GM23338 (cell line): ENCODE results near the gene POLDIP3.

Experiments
- CREB1 ChIP-seq: fragments of 250-450 bp; sonication (Bioruptor Pico); IDR thresholded peaks from 2 replicates; pipeline ENCODE4 v1.5.0; 2020; ENCODE audit warnings: low read depth, mild to moderate bottlenecking, moderate library complexity
- ETS1 ChIP-seq: IDR thresholded peaks from 2 replicates; pipeline ENCODE4 v1.6.1; 2016; ENCODE audit warnings: antibody characterized with exemption
- EZH2 ChIP-seq: fragments of 200-600 bp; sonication (generic); IDR thresholded peaks from one replicate; pipeline ENCODE4 v1.8.0; 2017; ENCODE audit warnings: antibody characterized with exemption, mild to moderate bottlenecking, low read depth; ENCODE audit not compliant: unreplicated experiment
- NANOG ChIP-seq: IDR thresholded peaks from 2 replicates; pipeline ENCODE4 v1.6.1; 2016; ENCODE audit warnings: antibody characterized with exemption, borderline replicate concordance
- POLR2AphosphoS5 ChIP-seq: IDR thresholded peaks from 2 replicates; pipeline ENCODE4 v1.6.1; 2016; ENCODE audit warnings: antibody characterized with exemption, low read depth
- REST ChIP-seq: IDR thresholded peaks from one replicate; pipeline ENCODE4 v1.6.1; 2018; ENCODE audit warnings: antibody characterized with exemption; ENCODE audit not compliant: unreplicated experiment
- TF ChIP-seq, protein P1 (sequence below), 2 experiments: fragments of 200-600 bp in 1 of 2; sonication (generic) in 1 of 2; conservative IDR thresholded peaks; 2 replicates each; pipeline versions ENCODE4 v1.5.1 to v1.6.1; 2016 to 2017; ENCODE audit warnings: antibody characterized with exemption in 2 of 2, low read depth in 2 of 2, mild to moderate bottlenecking in 2 of 2, moderate library complexity in 1 of 2

- TF ChIP-seq ETS1 (no peak), EZH2 (no peak), REST (no peak), NANOG (no peak), CREB1 (CRISPR knock-in tag) (no peak), POLR2AphosphoS5 (no peak)
- TF ChIP-seq, protein P1, sequence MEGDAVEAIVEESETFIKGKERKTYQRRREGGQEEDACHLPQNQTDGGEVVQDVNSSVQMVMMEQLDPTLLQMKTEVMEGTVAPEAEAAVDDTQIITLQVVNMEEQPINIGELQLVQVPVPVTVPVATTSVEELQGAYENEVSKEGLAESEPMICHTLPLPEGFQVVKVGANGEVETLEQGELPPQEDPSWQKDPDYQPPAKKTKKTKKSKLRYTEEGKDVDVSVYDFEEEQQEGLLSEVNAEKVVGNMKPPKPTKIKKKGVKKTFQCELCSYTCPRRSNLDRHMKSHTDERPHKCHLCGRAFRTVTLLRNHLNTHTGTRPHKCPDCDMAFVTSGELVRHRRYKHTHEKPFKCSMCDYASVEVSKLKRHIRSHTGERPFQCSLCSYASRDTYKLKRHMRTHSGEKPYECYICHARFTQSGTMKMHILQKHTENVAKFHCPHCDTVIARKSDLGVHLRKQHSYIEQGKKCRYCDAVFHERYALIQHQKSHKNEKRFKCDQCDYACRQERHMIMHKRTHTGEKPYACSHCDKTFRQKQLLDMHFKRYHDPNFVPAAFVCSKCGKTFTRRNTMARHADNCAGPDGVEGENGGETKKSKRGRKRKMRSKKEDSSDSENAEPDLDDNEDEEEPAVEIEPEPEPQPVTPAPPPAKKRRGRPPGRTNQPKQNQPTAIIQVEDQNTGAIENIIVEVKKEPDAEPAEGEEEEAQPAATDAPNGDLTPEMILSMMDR (conservative IDR thresholded peaks at IDR 0.05; ENCODE audit: low read depth in 2 of 2), result no peak
Observed at GRCh38 chr22:42586381-42586780, 28.3 kb downstream of the POLDIP3 start.
